Activated B cell treated with CpG ODN at 0.5 μM for 24 hours (primary cell): ENCODE data around the gene TBXAS1. TPM values are rescaled to one million over a fixed set of nuclear protein-coding genes. Genes with fewer than 3 reads are reported as not detected.

ENCODE experiments used
- ATAC-seq: fragments of 200-7000 bp; cut with Tn5 transposase; one replicate; pipeline ENCODE4 v1.10.0; 2021; ENCODE audit warnings: low read depth, mild to moderate bottlenecking, moderate library complexity
- CTCF ChIA-PET: fragments of 350-600 bp; sonication (Branson Sonifier 250); formaldehyde crosslinking; loops from one replicate; lab custom pipeline; 2021; ENCODE audit warnings: antibody characterized with exemption; lab: Charles Lee
- POLR2A ChIA-PET: fragments of 350-600 bp; sonication (Branson Sonifier 250); formaldehyde crosslinking; loops from one replicate; lab custom pipeline; 2021; ENCODE audit warnings: antibody characterized with exemption; lab: Charles Lee
- DNase-seq: peaks from one replicate; pipeline ENCODE4 v3.0.0; 2022
- H3K27ac Mint-ChIP-seq: one replicate; pipeline ENCODE4 v1.8.0; 2020; ENCODE audit warnings: mixed read lengths
- H3K27me3 Mint-ChIP-seq: one replicate; pipeline ENCODE4 v1.8.0; 2021; ENCODE audit warnings: mixed read lengths
- H3K36me3 Mint-ChIP-seq: one replicate; pipeline ENCODE4 v1.8.0; 2021; ENCODE audit warnings: low read depth, mixed read lengths
- H3K4me1 Mint-ChIP-seq: one replicate; pipeline ENCODE4 v1.8.0; 2021; ENCODE audit warnings: mixed read lengths
- H3K4me3 Mint-ChIP-seq: one replicate; pipeline ENCODE4 v1.8.0; 2020; ENCODE audit warnings: mild to moderate bottlenecking, mixed read lengths
- H3K9me3 Mint-ChIP-seq: one replicate; pipeline ENCODE4 v1.8.0; 2020; ENCODE audit warnings: mixed read lengths
- CTCF ChIP-seq: fragments of 200-600 bp; IDR thresholded peaks from one replicate; pipeline ENCODE4 v1.8.0; 2022; ENCODE audit warnings: antibody characterized with exemption, mild to moderate bottlenecking
- intact Hi-C: fragments of 100-400 bp; cut with micrococcal nuclease; formaldehyde crosslinking; loops from one replicate; pipeline ENCODE4 v1.15.1; 2024
- total RNA-seq: library from RNA; stranded (reverse); gene quantifications from 2 replicates; pipeline ENCODE4 v1.2.3, GENCODE V29; 2022

TBXAS1 gene
- total RNA-seq, 1 donor from 2014 or later, result 3.8 TPM

GRCh38 chr7:140016540-140016939, 187.5 kb downstream of the TBXAS1 start:
- intact Hi-C loops, result no loop called here
- Mint-ChIP-seq H3K27me3 (no peaks in the 10 kb centered on the region), H3K27ac (no peak overlapping the region), H3K9me3 (no peaks in the 10 kb centered on the region), H3K4me3 (no peak overlapping the region), H3K36me3 (peaks cover 3% of the 10 kb centered on the region), H3K4me1 (no peaks in the 10 kb centered on the region)
- no peak for DNase-seq
- no peak for TF ChIP-seq CTCF
- ATAC-seq, result no peak
- ChIA-PET CTCF (no interaction called here), POLR2A (no interaction called here)

- Mint-ChIP-seq H3K36me3 (peaks cover 7% of the 10 kb centered on the region), H3K27me3 (no peaks in the 10 kb centered on the region), H3K9me3 (no peaks in the 10 kb centered on the region), H3K4me3 (no peak overlapping the region), H3K4me1 (no peaks in the 10 kb centered on the region), H3K27ac (no peak overlapping the region)
- intact Hi-C loops, result no loop called here
- no peak for TF ChIP-seq CTCF
- ChIA-PET POLR2A (no interaction called here), CTCF (interaction anchor here (1.1 kb wide), 1 partner anchor 370 kb away, joined by 3 read pairs; no protein-coding TSS in a partner anchor)
- DNase-seq (no peak), ATAC-seq (no peak)
Measured at GRCh38 chr7:140017034-140017433, 188.0 kb downstream of the TBXAS1 start.

- H3K27me3 Mint-ChIP-seq, result no peaks in the 10 kb centered on the region
- POLR2A ChIA-PET, result no interaction called here
- no peak for TF ChIP-seq CTCF
- ATAC-seq (no peak), DNase-seq (no peak)
- no peak overlapping the region for H3K4me3 Mint-ChIP-seq
- H3K27ac Mint-ChIP-seq, result no peak overlapping the region
- H3K9me3 Mint-ChIP-seq, result no peaks in the 10 kb centered on the region
- peaks cover 12% of the 10 kb centered on the region for H3K36me3 Mint-ChIP-seq
- intact Hi-C loops, result no loop called here
- CTCF ChIA-PET, result interaction anchor here (1.1 kb wide), 1 partner anchor 371 kb away, joined by 3 read pairs; no protein-coding TSS in a partner anchor
- no peaks in the 10 kb centered on the region for H3K4me1 Mint-ChIP-seq
Measured at GRCh38 chr7:140017543-140017942, 188.5 kb downstream of the TBXAS1 start.

- Mint-ChIP-seq H3K4me1 (no peaks in the 10 kb centered on the region), H3K36me3 (peaks cover 20% of the 10 kb centered on the region), H3K9me3 (no peaks in the 10 kb centered on the region), H3K27ac (no peak overlapping the region), H3K27me3 (no peaks in the 10 kb centered on the region), H3K4me3 (no peak overlapping the region)
- ATAC-seq (no peak), DNase-seq (no peak)
- TF ChIP-seq CTCF, result no peak
- intact Hi-C loops, result no loop called here
- ChIA-PET POLR2A (no interaction called here), CTCF (no interaction called here)
Measured at GRCh38 chr7:140018125-140019043, 189.3 kb downstream of the TBXAS1 start.

GRCh38 chr7:140019172-140019571, 190.1 kb downstream of the TBXAS1 start:
- intact Hi-C loops, result no loop called here
- Mint-ChIP-seq H3K27ac (no peak overlapping the region), H3K4me3 (no peak overlapping the region), H3K36me3 (peaks cover 28% of the 10 kb centered on the region), H3K9me3 (no peaks in the 10 kb centered on the region), H3K4me1 (no peaks in the 10 kb centered on the region), H3K27me3 (no peaks in the 10 kb centered on the region)
- ChIA-PET POLR2A (no interaction called here), CTCF (no interaction called here)
- DNase-seq (no peak), ATAC-seq (no peak)
- no peak for TF ChIP-seq CTCF
